Loucy (cell line): ENCODE measurements around the gene SHROOM4.

Source experiments
- H2AFZ ChIP-seq: fragments of 200-600 bp; sonication (generic); 2 replicates; pipeline ENCODE4 v1.6.0; 2016; ENCODE audit warnings: antibody characterized with exemption, mild to moderate bottlenecking, low read length, moderate library complexity
- H3F3A ChIP-seq: fragments of 200-600 bp; 2 replicates; pipeline ENCODE4 v1.6.0; 2016; ENCODE audit warnings: antibody characterized with exemption, low read depth, mild to moderate bottlenecking
- H3K27me3 ChIP-seq: fragments of 200-600 bp; sonication (generic); 2 replicates; pipeline ENCODE4 v1.6.1; 2014; ENCODE audit warnings: low read length, mild to moderate bottlenecking; ENCODE audit not compliant: insufficient read depth, poor library complexity, severe bottlenecking
- H3K36me3 ChIP-seq: fragments of 200-600 bp; sonication (generic); 2 replicates; pipeline ENCODE4 v1.6.1; 2016; ENCODE audit warnings: low read length; ENCODE audit not compliant: insufficient read depth
- H3K4me1 ChIP-seq: fragments of 200-600 bp; sonication (generic); 2 replicates; pipeline ENCODE4 v1.5.1; 2014; ENCODE audit warnings: low read length, mild to moderate bottlenecking; ENCODE audit not compliant: insufficient read depth, poor library complexity, severe bottlenecking
- H3K4me2 ChIP-seq: fragments of 200-600 bp; sonication (generic); 2 replicates; pipeline ENCODE4 v1.6.0; 2014; ENCODE audit warnings: antibody characterized with exemption, low read length, low read depth, mild to moderate bottlenecking; ENCODE audit not compliant: poor library complexity, severe bottlenecking
- H3K4me3 ChIP-seq: fragments of 200-600 bp; sonication (generic); 2 replicates; pipeline ENCODE4 v1.5.1; 2014; ENCODE audit warnings: low read length, mild to moderate bottlenecking, mixed read lengths; ENCODE audit not compliant: poor library complexity, severe bottlenecking
- H3K79me2 ChIP-seq: fragments of 200-600 bp; sonication (generic); 2 replicates; pipeline ENCODE4 v1.6.1; 2014; ENCODE audit warnings: low read length; ENCODE audit not compliant: insufficient read depth
- H3K9ac ChIP-seq: fragments of 200-600 bp; sonication (generic); 2 replicates; pipeline ENCODE4 v1.6.0; 2014; ENCODE audit warnings: mild to moderate bottlenecking, low read depth, low read length, moderate library complexity; ENCODE audit not compliant: poor library complexity, severe bottlenecking
- H3K9me2 ChIP-seq: fragments of 200-600 bp; sonication (generic); replicated peaks from 2 replicates; pipeline ENCODE4 v1.6.1; 2016; ENCODE audit warnings: low read depth, low read length, mixed read lengths
- H3K9me3 ChIP-seq: fragments of 200-600 bp; sonication (generic); 2 replicates; pipeline ENCODE4 v1.6.1; 2014; ENCODE audit warnings: mild to moderate bottlenecking, antibody characterized with exemption, low read length, low read depth; ENCODE audit not compliant: insufficient read depth
- H4K20me1 ChIP-seq: fragments of 200-600 bp; sonication (generic); 2 replicates; pipeline ENCODE4 v1.6.0; 2014; ENCODE audit warnings: antibody characterized with exemption, low read length, mild to moderate bottlenecking; ENCODE audit not compliant: insufficient read depth, poor library complexity, severe bottlenecking
- EZH2phosphoT487 ChIP-seq: fragments of 200-600 bp; IDR thresholded peaks from 2 replicates; pipeline ENCODE4 v1.6.1; 2018; ENCODE audit warnings: antibody characterized with exemption, mild to moderate bottlenecking, moderate library complexity, borderline replicate concordance
- TF ChIP-seq, protein P1 (sequence below): fragments of 200-600 bp; sonication (generic); conservative IDR thresholded peaks from 2 replicates; pipeline ENCODE4 v1.5.1; 2014; ENCODE audit warnings: mild to moderate bottlenecking, antibody characterized with exemption, low read length

Gene SHROOM4

DNA sequence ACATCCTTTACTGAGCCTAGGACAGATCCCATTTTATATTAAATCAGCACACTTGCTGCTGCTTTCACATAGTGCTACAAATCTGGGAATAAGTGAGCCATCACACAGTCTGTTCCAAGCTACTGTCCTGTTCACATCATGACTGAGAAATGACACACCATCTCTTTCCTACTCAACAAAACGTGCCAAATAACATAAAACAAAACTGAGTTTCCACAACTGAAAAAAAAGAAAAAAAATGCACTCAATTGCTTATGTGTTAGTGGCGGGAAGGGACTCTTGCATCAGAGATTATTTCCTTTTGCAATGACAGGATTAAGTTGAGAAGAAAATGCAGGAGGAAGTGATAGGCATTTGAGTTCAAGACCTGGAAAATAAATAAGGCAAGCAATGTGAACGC, 109.0 kb downstream of the SHROOM4 start:
- Histone ChIP-seq H3K4me3 (no peak overlapping the region), H3K9ac (no peak overlapping the region), H3K9me2 (no peaks in the 10 kb centered on the region), H3K9me3 (no peaks in the 10 kb centered on the region), H3K36me3 (no peaks in the 10 kb centered on the region), H3K4me2 (no peak overlapping the region), H3K79me2 (no peaks in the 10 kb centered on the region), H3K27me3 (no peaks in the 10 kb centered on the region), H3K4me1 (no peaks in the 10 kb centered on the region), H4K20me1 (no peaks in the 10 kb centered on the region), H2AFZ (no peak overlapping the region), H3F3A (no peaks in the 10 kb centered on the region)
- TF ChIP-seq, protein P1, sequence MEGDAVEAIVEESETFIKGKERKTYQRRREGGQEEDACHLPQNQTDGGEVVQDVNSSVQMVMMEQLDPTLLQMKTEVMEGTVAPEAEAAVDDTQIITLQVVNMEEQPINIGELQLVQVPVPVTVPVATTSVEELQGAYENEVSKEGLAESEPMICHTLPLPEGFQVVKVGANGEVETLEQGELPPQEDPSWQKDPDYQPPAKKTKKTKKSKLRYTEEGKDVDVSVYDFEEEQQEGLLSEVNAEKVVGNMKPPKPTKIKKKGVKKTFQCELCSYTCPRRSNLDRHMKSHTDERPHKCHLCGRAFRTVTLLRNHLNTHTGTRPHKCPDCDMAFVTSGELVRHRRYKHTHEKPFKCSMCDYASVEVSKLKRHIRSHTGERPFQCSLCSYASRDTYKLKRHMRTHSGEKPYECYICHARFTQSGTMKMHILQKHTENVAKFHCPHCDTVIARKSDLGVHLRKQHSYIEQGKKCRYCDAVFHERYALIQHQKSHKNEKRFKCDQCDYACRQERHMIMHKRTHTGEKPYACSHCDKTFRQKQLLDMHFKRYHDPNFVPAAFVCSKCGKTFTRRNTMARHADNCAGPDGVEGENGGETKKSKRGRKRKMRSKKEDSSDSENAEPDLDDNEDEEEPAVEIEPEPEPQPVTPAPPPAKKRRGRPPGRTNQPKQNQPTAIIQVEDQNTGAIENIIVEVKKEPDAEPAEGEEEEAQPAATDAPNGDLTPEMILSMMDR, result no peak
- no peak for TF ChIP-seq EZH2phosphoT487

DNA sequence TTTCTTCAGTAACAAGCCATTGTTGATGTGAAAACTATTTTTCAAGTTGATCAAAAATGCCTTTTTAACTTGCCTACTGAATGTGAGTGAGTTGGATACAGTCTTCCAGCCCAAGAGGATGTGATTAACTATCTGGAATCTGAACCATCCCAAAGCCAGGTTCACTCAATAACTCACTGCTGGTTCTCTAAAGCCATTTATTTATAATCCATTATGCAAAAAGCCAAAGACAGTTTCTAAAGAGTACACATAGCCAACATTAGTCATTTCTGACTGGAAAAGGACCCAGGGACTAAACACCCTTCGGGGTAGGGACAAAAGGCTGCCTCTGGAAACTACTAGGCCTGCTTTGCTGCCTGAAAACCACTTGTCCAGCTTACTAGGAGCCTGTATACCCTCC, 109.6 kb downstream of the SHROOM4 start:
- Histone ChIP-seq H3F3A (no peaks in the 10 kb centered on the region), H3K9me3 (no peaks in the 10 kb centered on the region), H3K9me2 (no peaks in the 10 kb centered on the region), H3K9ac (no peak overlapping the region), H2AFZ (no peak overlapping the region), H3K4me1 (no peaks in the 10 kb centered on the region), H3K4me3 (no peak overlapping the region), H3K36me3 (no peaks in the 10 kb centered on the region), H3K27me3 (no peaks in the 10 kb centered on the region), H3K79me2 (no peaks in the 10 kb centered on the region), H3K4me2 (no peak overlapping the region), H4K20me1 (no peaks in the 10 kb centered on the region)
- TF ChIP-seq, protein P1, result no peak
- no peak for TF ChIP-seq EZH2phosphoT487

DNA sequence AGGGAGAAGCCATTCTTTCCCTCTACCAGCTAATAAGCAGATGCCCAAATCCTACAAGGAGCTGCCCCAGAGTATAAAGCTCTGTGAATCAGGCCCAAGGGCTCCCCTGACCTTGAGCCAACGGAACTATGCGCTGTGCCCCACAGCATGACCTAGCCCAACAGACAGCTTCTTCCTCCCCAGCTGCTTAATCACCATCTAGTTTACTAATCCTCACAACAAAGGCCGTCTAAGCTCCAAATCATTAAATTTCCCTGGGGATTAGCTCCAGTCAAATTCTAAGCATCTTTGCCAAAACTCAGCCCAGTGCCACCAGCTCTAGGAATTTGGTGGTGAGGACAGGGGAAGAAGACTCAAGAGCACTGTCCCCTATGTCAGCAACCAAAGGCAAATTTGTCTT, 113.1 kb downstream of the SHROOM4 start:
- no peak overlapping the region for H3K9ac ChIP-seq
- no peaks in the 10 kb centered on the region for H3K36me3 ChIP-seq
- no peak for TF ChIP-seq EZH2phosphoT487
- TF ChIP-seq, protein P1, result no peak
- no peaks in the 10 kb centered on the region for H4K20me1 ChIP-seq
- H3K79me2 ChIP-seq, result no peaks in the 10 kb centered on the region
- no peaks in the 10 kb centered on the region for H3K9me2 ChIP-seq
- H3K27me3 ChIP-seq, result no peaks in the 10 kb centered on the region
- H3K4me2 ChIP-seq, result no peak overlapping the region
- H2AFZ ChIP-seq, result no peak overlapping the region
- H3K4me1 ChIP-seq, result no peaks in the 10 kb centered on the region
- H3K9me3 ChIP-seq, result no peaks in the 10 kb centered on the region
- no peaks in the 10 kb centered on the region for H3F3A ChIP-seq
- H3K4me3 ChIP-seq, result no peak overlapping the region
